ENCODE measurements around the gene STS. TPM values are rescaled to one million over a fixed set of nuclear protein-coding genes. Genes with fewer than 3 reads are reported as not detected.

The STS gene
- total RNA-seq, 6 experiments from 2014 or later, result 4.7 to 12.8 (median 10.7) TPM

DNA sequence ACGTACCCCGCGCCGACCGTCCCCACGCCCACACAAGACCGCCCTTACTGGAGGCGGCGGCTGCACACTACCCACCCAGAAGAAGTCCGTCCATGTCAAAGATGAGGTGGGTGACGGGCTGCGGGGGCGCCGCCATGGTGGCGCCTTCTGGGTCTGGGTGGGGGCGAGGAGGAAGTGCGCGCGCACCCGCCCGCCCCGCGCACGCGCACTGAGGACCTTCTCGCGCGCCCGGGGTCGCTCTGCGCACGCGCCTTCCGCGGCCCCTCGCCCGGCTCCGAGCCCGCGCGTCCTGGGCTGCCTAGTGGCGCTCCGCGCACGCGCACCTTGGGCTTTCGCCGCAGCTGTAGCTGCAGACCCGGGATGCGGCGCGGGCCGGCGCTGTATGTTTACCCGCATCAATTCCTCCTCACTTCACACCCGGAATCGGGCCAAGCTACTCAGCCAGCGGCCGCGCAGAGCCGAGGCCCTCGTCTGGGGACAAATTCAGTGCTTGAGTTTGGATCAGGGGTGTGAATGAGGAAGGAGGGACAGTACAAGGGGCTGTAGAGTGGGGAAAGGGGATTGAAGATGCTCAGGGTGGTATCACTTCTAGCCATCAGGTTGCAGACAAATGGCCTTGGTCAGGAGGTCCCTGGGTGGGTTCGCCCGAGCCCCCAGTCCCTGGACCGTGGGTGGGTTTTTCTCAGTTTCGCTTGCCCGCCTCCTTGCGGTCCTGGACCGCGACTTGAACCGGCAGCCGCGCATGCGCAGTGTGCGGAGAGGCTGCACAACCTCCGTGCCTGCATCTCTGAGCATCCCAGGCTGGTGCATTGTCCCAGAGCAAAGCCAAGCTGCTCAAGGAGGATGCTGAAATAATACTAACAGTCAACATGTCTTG lies 704 bp downstream of the STS start, which contains the start of gene PUDP:
Gene PUDP, minus strand, starts transcription at position 176 of the 877 bp plus-strand sequence. Its CDS starts 40 bp downstream, at position 136.
- H3K4me3 ChIP-seq, result peak within 1 kb of the TSS; percentile 74 to 90 (median 77)
- no peaks in the 10 kb centered on the region for H3K27me3 ChIP-seq
- no peaks in the 10 kb centered on the region for H3K36me3 ChIP-seq
- peak; percentile 85 to 94 (median 94) for DNase-seq
- no peaks in the 10 kb centered on the region for H3K9me3 ChIP-seq
- intact Hi-C loops (cut with DNase I), result no loop called here
- TF ChIP-seq, protein P1, sequence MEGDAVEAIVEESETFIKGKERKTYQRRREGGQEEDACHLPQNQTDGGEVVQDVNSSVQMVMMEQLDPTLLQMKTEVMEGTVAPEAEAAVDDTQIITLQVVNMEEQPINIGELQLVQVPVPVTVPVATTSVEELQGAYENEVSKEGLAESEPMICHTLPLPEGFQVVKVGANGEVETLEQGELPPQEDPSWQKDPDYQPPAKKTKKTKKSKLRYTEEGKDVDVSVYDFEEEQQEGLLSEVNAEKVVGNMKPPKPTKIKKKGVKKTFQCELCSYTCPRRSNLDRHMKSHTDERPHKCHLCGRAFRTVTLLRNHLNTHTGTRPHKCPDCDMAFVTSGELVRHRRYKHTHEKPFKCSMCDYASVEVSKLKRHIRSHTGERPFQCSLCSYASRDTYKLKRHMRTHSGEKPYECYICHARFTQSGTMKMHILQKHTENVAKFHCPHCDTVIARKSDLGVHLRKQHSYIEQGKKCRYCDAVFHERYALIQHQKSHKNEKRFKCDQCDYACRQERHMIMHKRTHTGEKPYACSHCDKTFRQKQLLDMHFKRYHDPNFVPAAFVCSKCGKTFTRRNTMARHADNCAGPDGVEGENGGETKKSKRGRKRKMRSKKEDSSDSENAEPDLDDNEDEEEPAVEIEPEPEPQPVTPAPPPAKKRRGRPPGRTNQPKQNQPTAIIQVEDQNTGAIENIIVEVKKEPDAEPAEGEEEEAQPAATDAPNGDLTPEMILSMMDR (IDR thresholded peaks at IDR 0.05), result peak in 3 of 4 donors; percentile 20 to 42 (median 32)
- TF ChIP-seq POLR2A (IDR thresholded peaks at IDR 0.05), result peak; percentile 64
- peaks cover 0 to 18% (median 2%) of the 10 kb centered on the region in 4 donors for H3K4me1 ChIP-seq
- peak; percentile 86 to 95 (median 94) for ATAC-seq
- WGBS (ENCODE audit: insufficient coverage, low coverage, low lambda C conversion rate, missing lambda C conversion rate), result 0% methylated on average over 3 of the region's 76 CpGs
- H3K27ac ChIP-seq, result peak within 1 kb of the TSS; percentile 83 to 93 (median 90)

DNA sequence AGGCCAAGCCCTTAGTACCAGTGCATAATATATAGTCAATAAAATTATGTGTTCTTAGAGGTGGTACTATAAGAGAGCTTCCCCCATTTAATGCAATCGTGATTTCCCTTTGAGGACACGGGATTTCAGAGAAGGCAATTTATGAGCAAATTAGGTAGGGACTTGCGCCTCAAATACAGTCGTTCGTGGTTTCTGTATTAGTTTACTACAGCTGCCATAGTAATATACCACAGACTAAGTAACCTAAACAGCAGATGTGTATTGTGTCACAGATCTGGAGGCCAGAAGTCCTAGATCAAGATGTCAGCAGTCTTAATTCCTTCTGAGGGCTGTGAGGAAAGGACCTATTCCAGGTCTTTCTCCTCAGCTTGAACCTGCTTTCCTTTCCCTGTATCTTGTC lies 1.9 kb downstream of the STS start:
- H3K4me1 ChIP-seq, result peaks cover 0 to 18% (median 2%) of the 10 kb centered on the region in 4 donors
- no peak for TF ChIP-seq POLR2A (IDR thresholded peaks at IDR 0.05)
- TF ChIP-seq, protein P1 (IDR thresholded peaks at IDR 0.05), result no peak
- DNase-seq, result no peak
- 90% methylated on average over 5 of the region's 5 CpGs for WGBS (ENCODE audit: insufficient coverage, low coverage, low lambda C conversion rate, missing lambda C conversion rate)
- no peak overlapping the region for H3K27ac ChIP-seq
- H3K36me3 ChIP-seq, result no peaks in the 10 kb centered on the region
- intact Hi-C loops (cut with DNase I), result no loop called here
- no peak overlapping the region for H3K4me3 ChIP-seq
- no peak for ATAC-seq
- no peaks in the 10 kb centered on the region for H3K9me3 ChIP-seq
- no peaks in the 10 kb centered on the region for H3K27me3 ChIP-seq

DNA sequence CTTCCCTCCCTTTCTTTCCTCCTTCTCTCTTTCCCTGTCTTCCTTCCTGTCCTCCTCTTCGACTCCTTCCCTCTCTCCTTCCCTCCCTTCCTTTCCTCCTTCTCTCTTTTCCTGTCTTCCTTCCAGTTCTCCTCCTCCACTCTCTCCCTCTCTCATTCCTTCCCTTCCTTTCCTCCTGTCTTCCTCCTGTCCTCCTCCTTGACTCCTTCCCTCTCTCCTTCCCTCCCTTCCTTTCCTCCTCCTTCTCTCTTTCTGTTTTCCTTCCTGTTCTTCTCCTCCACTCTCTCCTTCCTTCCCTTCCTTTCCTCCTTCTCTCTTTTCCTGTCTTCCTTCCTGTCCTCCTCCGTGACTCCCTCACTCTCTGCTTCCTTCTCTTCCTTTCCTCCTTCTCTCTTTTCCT lies 5.7 kb downstream of the STS start:
- Histone ChIP-seq H3K4me3 (no peak overlapping the region), H3K4me1 (no peaks in the 10 kb centered on the region), H3K27me3 (no peaks in the 10 kb centered on the region), H3K27ac (no peak overlapping the region), H3K36me3 (no peaks in the 10 kb centered on the region), H3K9me3 (no peaks in the 10 kb centered on the region)
- ATAC-seq, result no peak
- TF ChIP-seq, protein P1 (IDR thresholded peaks at IDR 0.05), result no peak
- no peak for TF ChIP-seq POLR2A (IDR thresholded peaks at IDR 0.05)
- no peak for DNase-seq
- WGBS (ENCODE audit: insufficient coverage, low coverage, low lambda C conversion rate, missing lambda C conversion rate), result 67% methylated on average over 2 of the region's 2 CpGs
- intact Hi-C loops (cut with DNase I), result no loop called here

- H3K4me1 ChIP-seq, result no peaks in the 10 kb centered on the region
- no peaks in the 10 kb centered on the region for H3K36me3 ChIP-seq
- no peak for TF ChIP-seq POLR2A (IDR thresholded peaks at IDR 0.05)
- TF ChIP-seq, protein P1 (IDR thresholded peaks at IDR 0.05), result no peak
- DNase-seq, result no peak
- no peak overlapping the region for H3K4me3 ChIP-seq
- no peak for ATAC-seq
- intact Hi-C loops (cut with DNase I), result no loop called here
- H3K9me3 ChIP-seq, result no peaks in the 10 kb centered on the region
- WGBS (ENCODE audit: insufficient coverage, low coverage, low lambda C conversion rate, missing lambda C conversion rate), result 76% methylated on average over 4 of the region's 7 CpGs
- H3K27me3 ChIP-seq, result no peaks in the 10 kb centered on the region
- no peak overlapping the region for H3K27ac ChIP-seq
Observed at GRCh38 chrX:7154041-7154597, 6.6 kb downstream of the STS start.
